Urinary bladder (tissue), 4 donors: ENCODE data around the gene CMTM8. TPM values are rescaled to one million over a fixed set of nuclear protein-coding genes. Genes with fewer than 3 reads are reported as not detected.
"Not testable (repeated sequence)": the region's sequence is repeated elsewhere in the genome, so short reads cannot be mapped to it uniquely, and the experiment has no call there.

ENCODE experiments used
- DNase-seq: peaks from one replicate; pipeline ENCODE4 v3.0.0-alpha.2; 2015; ENCODE audit errors: extremely low spot score
- H3K27ac ChIP-seq: one replicate; pipeline ENCODE4 v1.5.1; 2013; ENCODE audit warnings: low read depth, mild to moderate bottlenecking, moderate library complexity
- H3K36me3 ChIP-seq: one replicate; pipeline ENCODE4 v1.6.1; 2013; ENCODE audit warnings: mild to moderate bottlenecking, moderate library complexity; ENCODE audit not compliant: insufficient read depth
- H3K4me1 ChIP-seq: one replicate; pipeline ENCODE4 v1.6.1; 2013; ENCODE audit warnings: mild to moderate bottlenecking, moderate library complexity; ENCODE audit not compliant: insufficient read depth
- H3K4me3 ChIP-seq: one replicate; pipeline ENCODE4 v1.5.1; 2013; ENCODE audit warnings: low read depth, low read length
- WGBS: extraction: QIAGEN DNeasy Blood & Tissue Kit; methylation state at CpG from one replicate; pipeline ENCODE4 v1.1.7; 2013; 5-methylcytosine and 5-hydroxymethylcytosine counted together
- polyA plus RNA-seq: library from polyadenylated mRNA; stranded (reverse); fragments of 200-250 nt; gene quantifications from one replicate; pipeline ENCODE4 v1.2.3, GENCODE V29; 2013
- total RNA-seq: library from RNA; depleted of rRNA; stranded (reverse); fragments of >200 nt; gene quantifications from one replicate; pipeline ENCODE4 v1.2.3, GENCODE V29; 2014
- donor health status: healthy with polysubstance abuse.
- donor health status: healthy.

The CMTM8 gene, protein sequence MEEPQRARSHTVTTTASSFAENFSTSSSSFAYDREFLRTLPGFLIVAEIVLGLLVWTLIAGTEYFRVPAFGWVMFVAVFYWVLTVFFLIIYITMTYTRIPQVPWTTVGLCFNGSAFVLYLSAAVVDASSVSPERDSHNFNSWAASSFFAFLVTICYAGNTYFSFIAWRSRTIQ
- total RNA-seq (1.6 TPM), polyA plus RNA-seq (10.0 TPM)

DNA sequence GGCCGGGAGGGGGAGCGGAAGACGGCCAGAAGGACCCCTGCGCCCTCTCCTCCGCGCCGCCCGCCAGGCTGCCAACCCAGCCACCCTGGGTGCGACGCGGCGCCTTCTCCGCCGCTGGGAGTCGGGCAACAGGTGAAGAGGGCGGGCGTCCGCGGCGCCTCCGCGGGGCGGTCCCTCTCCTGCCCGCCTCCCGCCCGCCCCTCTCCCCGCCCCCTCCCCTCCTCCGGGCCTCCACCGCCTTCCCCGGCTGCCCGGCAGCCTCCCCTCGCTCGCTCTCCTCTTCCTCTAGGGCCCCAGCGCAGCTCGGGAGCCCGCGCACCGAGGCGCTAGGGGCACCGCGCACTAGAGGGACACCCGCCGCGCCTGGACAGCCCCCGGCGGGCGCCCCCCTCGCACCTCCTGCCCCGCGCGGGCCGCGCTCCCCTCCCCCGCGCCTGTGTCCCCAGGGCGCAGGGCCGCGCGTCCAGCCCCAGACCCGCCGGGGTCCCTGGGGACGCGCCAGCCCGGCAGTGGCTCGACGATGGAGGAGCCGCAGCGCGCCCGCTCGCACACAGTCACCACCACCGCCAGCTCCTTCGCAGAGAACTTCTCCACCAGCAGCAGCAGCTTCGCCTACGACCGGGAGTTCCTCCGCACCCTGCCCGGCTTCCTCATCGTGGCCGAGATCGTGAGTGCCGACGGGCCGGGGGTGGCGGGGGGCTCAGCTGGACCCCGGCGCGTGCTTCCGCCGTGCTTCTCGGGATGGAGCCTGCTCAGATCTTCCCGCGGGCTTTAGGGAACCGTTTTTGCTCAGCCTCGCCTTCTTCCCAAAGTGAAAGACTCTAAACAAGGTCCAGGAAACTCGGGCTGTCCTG is at the start of gene CMTM8:
Gene CMTM8, plus strand, starts transcription at position 228 of the 854 bp plus-strand sequence. Its CDS starts 293 bp downstream, at position 521.
- no peaks in the 10 kb centered on the region for H3K36me3 ChIP-seq

GRCh38 chr3:32189693-32190092 is 48.8 kb upstream of the CMTM8 start:
- H3K4me3 ChIP-seq, result no peak overlapping the region
- WGBS, result 66% methylated on average over 3 of the region's 3 CpGs
- no peaks in the 10 kb centered on the region for H3K4me1 ChIP-seq
- no peak for DNase-seq
- H3K27ac ChIP-seq, result no peak overlapping the region
- no peaks in the 10 kb centered on the region for H3K36me3 ChIP-seq

More for the DNA sequence above, at the start of gene CMTM8:
- Histone ChIP-seq H3K27ac (peak within 1 kb of the TSS; percentile 39), H3K4me3 (peak within 1 kb of the TSS; percentile 78), H3K4me1 (no peaks in the 10 kb centered on the region)
- WGBS, result under 1% methylated on average over 96 of the region's 96 CpGs
- no peak for DNase-seq

- H3K27ac ChIP-seq, H3K36me3 ChIP-seq, H3K4me1 ChIP-seq, H3K4me3 ChIP-seq, DNase-seq: not testable (repeated sequence)
- WGBS, result 84% methylated on average over 6 of the region's 6 CpGs
Observed at GRCh38 chr3:32190556-32190955, 47.9 kb upstream of the CMTM8 start.

DNA sequence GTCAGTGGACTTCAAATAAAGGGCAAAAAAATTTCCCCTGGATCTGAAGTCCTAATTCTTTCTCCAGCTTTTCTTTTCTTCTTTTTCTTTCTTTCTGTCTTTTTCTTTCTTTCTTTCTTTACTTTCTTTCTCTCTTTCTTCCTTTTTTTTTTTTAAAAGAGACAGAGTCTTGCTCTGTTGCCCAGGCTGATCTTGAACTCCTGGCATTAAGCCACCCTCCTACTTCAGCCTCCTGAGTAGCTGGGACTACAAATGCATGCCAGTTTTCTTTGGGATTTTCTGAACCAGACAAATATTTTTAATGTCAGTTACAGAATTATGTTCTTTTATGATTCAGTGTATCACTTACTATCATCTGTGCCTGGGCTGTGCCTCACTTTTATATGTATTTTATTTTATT is 45.4 kb upstream of the CMTM8 start:
- no peaks in the 10 kb centered on the region for H3K36me3 ChIP-seq
- H3K4me1 ChIP-seq, result no peaks in the 10 kb centered on the region
- no peak for DNase-seq
- no peak overlapping the region for H3K4me3 ChIP-seq
- no peak overlapping the region for H3K27ac ChIP-seq

GRCh38 chr3:32194653-32195052 is 43.8 kb upstream of the CMTM8 start:
- no peak overlapping the region for H3K27ac ChIP-seq
- H3K4me3 ChIP-seq, result no peak overlapping the region
- DNase-seq, result no peak
- WGBS, result 87% methylated on average over 1 of the region's 1 CpG
- no peaks in the 10 kb centered on the region for H3K4me1 ChIP-seq
- H3K36me3 ChIP-seq, result no peaks in the 10 kb centered on the region

GRCh38 chr3:32195995-32196540 is 42.4 kb upstream of the CMTM8 start:
- 89% methylated on average over 4 of the region's 4 CpGs for WGBS

DNA sequence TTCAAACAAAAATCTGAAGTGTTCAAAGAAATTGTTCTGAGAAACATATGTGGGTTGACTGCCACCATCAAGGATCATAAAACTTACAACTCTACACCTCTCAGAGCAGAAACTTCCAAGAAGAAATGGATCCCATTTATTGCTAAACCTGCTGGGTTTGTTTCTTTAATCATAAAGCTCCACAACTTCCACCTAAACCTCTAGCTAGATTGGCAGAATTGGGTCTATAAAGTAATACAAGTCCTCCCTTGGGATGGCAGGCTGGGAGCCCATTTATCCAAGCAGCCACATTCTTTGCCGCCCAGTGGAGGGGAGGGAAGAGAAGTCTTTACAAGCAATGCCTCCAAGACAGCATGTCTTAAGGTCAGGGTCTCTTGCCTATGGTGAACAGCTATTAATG is 40.5 kb upstream of the CMTM8 start:
- Histone ChIP-seq H3K36me3 (no peaks in the 10 kb centered on the region), H3K4me1 (no peaks in the 10 kb centered on the region), H3K4me3 (no peak overlapping the region), H3K27ac (no peak overlapping the region)
- 97% methylated on average over 1 of the region's 1 CpG for WGBS
- DNase-seq, result no peak

More at GRCh38 chr3:32195995-32196540, 42.4 kb upstream of the CMTM8 start:
- Histone ChIP-seq H3K4me3 (no peak overlapping the region), H3K36me3 (no peaks in the 10 kb centered on the region), H3K27ac (no peak overlapping the region), H3K4me1 (no peaks in the 10 kb centered on the region)
- no peak for DNase-seq

- no peaks in the 10 kb centered on the region for H3K4me1 ChIP-seq
- no peak for DNase-seq
- H3K36me3 ChIP-seq, result no peaks in the 10 kb centered on the region
- 95% methylated on average over 3 of the region's 3 CpGs for WGBS
- H3K4me3 ChIP-seq, result no peak overlapping the region
- H3K27ac ChIP-seq, result no peak overlapping the region
Observed at GRCh38 chr3:32198714-32199113, 39.8 kb upstream of the CMTM8 start.

GRCh38 chr3:32200490-32200889 is 38.0 kb upstream of the CMTM8 start:
- Histone ChIP-seq H3K27ac (no peak overlapping the region), H3K36me3 (no peaks in the 10 kb centered on the region), H3K4me1 (no peaks in the 10 kb centered on the region), H3K4me3 (no peak overlapping the region)
- WGBS, result 64% methylated on average over 7 of the region's 7 CpGs
- no peak for DNase-seq

GRCh38 chr3:32200992-32201758 is 37.3 kb upstream of the CMTM8 start:
- no peak for DNase-seq
- Histone ChIP-seq H3K36me3 (no peaks in the 10 kb centered on the region), H3K4me1 (no peaks in the 10 kb centered on the region), H3K27ac (no peak overlapping the region), H3K4me3 (no peak overlapping the region)
- 80% methylated on average over 10 of the region's 10 CpGs for WGBS

DNA sequence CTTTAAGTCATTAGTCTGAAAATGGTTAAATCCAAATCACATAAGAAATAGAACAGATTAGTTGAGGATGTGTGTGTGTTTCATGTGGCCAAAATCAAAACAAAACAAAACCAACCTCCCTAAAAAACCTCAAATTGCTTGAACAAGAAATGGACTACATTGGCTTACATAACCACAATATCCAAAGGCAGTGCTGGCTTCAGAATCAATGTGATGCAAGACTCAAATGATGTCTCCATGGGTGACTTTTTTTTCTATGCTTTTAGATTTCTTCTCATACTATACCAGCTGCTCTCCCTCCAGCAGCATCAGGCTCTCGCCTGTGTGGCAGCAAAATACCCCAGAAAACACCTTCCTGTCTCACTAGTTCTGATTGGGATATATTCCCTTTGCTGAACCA is 36.0 kb upstream of the CMTM8 start:
- Histone ChIP-seq H3K27ac (no peak overlapping the region), H3K4me1 (no peaks in the 10 kb centered on the region), H3K36me3 (no peaks in the 10 kb centered on the region), H3K4me3 (no peak overlapping the region)
- DNase-seq, result no peak
- 98% methylated on average over 1 of the region's 1 CpG for WGBS

DNA sequence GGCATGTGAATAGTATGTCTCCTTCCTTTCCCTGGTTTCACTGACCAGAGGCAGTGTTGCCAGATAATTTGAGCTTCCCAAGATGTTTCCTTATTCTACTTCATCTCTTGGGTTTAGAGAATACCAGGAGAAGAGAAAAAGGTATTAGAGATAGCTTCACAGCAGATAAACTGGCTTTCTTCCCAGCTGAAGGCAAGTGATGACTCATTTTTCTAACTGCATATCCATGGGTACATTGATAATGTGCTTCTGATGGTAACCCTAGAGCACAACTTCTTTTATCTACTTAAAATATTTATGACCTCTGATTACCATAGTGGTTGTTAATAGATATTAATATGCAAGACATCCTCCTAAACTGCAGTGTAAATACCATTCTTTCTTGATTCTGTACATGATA is 34.6 kb upstream of the CMTM8 start:
- Histone ChIP-seq H3K27ac (no peak overlapping the region), H3K4me1 (no peaks in the 10 kb centered on the region), H3K4me3 (no peak overlapping the region), H3K36me3 (no peaks in the 10 kb centered on the region)
- DNase-seq, result no peak

DNA sequence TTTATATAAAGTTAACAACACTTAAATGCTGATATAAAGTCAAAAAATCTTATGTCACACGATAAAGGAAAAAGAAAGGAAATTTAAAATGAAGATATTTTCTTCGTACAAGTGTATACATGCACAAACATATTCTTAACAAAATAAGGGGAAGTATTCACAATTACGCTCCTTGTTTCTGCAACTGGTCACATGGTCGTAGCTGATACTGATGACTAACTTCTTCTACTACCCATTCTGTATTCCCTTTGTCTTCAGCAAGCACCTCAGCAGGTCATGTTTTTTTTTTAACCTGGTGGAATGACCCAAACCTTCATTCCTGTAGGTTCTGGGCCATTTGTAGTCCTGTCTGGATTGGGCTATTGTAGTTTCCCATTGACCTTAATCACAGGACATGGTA is 30.0 kb upstream of the CMTM8 start:
- Histone ChIP-seq H3K4me1 (no peaks in the 10 kb centered on the region), H3K27ac (no peak overlapping the region), H3K36me3 (no peaks in the 10 kb centered on the region), H3K4me3 (no peak overlapping the region)
- whole genome bisulfite sequencing, result 92% methylated on average over 4 of the region's 4 CpGs
- DNase-seq, result no peak
